GM12891 (cell line): ENCODE data around the gene RAB8B.

Experiments
- PAX5 ChIP-seq: IDR thresholded peaks from 2 replicates; pipeline ENCODE4 v1.6.1; 2011; ENCODE audit warnings: low read length, moderate library complexity, mild to moderate bottlenecking; ENCODE audit not compliant: insufficient read depth, severe bottlenecking
- POLR2A ChIP-seq: IDR thresholded peaks from 2 replicates; pipeline ENCODE4 v1.6.1; 2011; ENCODE audit warnings: low read depth, low read length, control low read depth
- POLR2AphosphoS5 ChIP-seq: IDR thresholded peaks from 2 replicates; pipeline ENCODE4 v1.6.1; 2011; ENCODE audit warnings: low read depth, low read length, control low read depth
- SPI1 ChIP-seq: IDR thresholded peaks from 2 replicates; pipeline ENCODE4 v1.6.1; 2011; ENCODE audit warnings: low read depth, low read length, control low read depth
- TAF1 ChIP-seq: IDR thresholded peaks from 2 replicates; pipeline ENCODE4 v1.6.1; 2011; ENCODE audit warnings: low read depth, low read length, control low read depth

DNA sequence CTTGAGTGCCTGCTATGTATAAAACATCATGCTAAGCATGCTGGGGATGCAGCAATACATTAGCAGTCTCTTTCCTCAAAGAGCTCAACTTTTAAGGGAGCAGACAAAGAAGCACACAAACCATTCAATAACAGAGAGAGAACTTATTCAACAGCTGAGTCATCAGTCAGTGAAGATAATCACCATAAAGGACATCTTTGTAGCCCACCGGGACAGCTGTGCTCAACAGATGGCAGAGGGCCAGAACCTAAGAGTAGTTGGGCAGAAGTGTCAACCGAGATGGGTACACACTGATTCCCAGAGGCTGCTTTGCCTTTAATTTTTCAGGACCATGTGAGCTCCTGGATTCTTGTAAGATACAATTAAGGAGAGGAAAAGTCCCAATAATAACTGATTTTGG, 4.2 kb upstream of the RAB8B start:
- no peak for TF ChIP-seq POLR2AphosphoS5
- TF ChIP-seq TAF1 = no peak
- TF ChIP-seq POLR2A = no peak
- TF ChIP-seq PAX5 = no peak
- TF ChIP-seq SPI1 = no peak
